NCI-H128 (cell line): ENCODE data around the gene ZDHHC4.
"Not testable (repeated sequence)": the region's sequence is repeated elsewhere in the genome, so short reads cannot be mapped to it uniquely, and the experiment has no call there.

ENCODE experiments used
- DNase-seq: peaks from one replicate; lab custom pipeline; 2025; ENCODE audit not compliant: unreplicated experiment; lab: John Stamatoyannopoulos, UW

Gene ZDHHC4

GRCh38 chr7:6631605-6632004 lies 54.4 kb downstream of the ZDHHC4 start:
- no peak for DNase-seq

GRCh38 chr7:6634021-6634420 lies 56.8 kb downstream of the ZDHHC4 start:
- DNase-seq = no peak

DNA sequence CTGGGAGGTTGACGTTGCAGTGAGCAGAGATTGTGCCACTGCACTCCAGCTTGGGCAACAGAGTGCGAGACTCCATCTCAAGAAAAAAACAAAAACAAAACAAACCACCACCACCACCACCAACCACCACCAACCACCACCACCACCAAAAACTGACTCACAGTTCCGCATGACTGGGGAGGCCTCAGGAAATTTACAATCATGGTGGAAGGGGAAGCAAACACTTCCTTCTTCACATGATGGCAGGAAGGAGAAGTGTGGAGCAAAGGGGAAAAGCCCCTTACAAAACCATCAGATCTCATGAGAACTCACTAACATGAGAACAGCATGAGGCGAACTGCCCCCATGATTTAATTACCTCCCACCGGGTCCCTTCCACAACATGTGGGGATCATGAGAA lies 57.7 kb downstream of the ZDHHC4 start:
- DNase-seq = not testable (repeated sequence)

DNA sequence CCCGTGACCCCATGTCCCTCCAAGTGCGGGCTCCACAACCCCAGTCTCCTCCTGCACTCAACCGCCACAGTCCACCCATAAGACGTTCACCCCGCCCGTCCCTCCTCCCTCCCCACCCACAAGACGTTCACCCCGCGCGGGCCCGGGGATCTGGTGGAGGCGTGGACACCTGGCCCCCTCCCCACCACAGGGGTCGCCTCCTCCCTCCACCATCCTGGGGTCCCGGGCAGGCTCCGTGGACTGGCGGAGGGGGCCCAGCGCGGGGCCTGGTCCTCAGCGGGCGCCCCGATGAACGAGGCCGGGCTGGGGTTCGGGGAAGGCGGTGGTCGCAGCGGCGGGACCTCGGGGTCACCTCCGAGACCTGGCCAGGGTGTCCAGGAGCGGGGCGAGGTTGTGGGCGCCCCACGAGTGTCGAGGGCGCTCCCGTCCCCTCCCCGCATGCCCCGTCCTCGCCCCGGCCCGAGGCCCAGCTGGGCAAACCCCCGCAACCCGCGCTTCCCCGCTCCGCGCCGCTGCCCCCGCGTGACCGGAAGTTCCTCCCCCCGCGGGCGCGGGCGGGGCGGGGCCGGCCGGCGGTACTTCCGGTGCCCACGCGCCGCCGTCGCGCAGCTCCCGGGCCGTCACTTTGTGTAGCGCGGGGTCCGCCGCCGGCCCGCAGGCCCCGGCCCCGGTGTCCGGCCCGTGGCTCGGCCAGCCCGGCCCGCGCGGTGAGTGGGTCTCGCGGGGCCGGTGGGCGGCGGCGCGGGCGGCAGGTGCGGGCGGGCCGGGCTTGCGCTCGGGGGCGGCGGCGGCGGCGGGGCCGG lies 59.7 kb downstream of the ZDHHC4 start, which contains the start of gene ZNF316:
Gene ZNF316, plus strand, starts transcription at position 578 of the 803 bp plus-strand sequence. CDS start 5,092 bp downstream, outside the sequence.
- DNase-seq = no peak

- DNase-seq = no peak
These were observed 60.4 kb downstream of the ZDHHC4 start for GRCh38 chr7:6637544-6638229.
